B cell (primary cell): Measurements from ENCODE around the gene ITSN1. TPM values are rescaled to one million over a fixed set of nuclear protein-coding genes. Genes with fewer than 3 reads are reported as not detected.
"Not testable (repeated sequence)": the region's sequence is repeated elsewhere in the genome, so short reads cannot be mapped to it uniquely, and the experiment has no call there.

ENCODE experiments used
- ATAC-seq: fragments of 200-7000 bp; cut with Tn5 transposase; one replicate; pipeline ENCODE4 v1.10.0; 2021; ENCODE audit warnings: low read depth, mild to moderate bottlenecking, moderate number of reproducible peaks, moderate library complexity
- CTCF ChIA-PET: fragments of 350-600 bp; sonication (Branson Sonifier 250); formaldehyde crosslinking; loops from one replicate; lab custom pipeline; 2021; ENCODE audit warnings: antibody characterized with exemption, inconsistent platforms; lab: Charles Lee
- POLR2A ChIA-PET: fragments of 350-600 bp; sonication (Branson Sonifier 250); formaldehyde crosslinking; loops from one replicate; lab custom pipeline; 2021; ENCODE audit warnings: antibody characterized with exemption; lab: Charles Lee
- DNase-seq: peaks from one replicate; pipeline ENCODE4 v3.0.0; 2013
- H2AFZ ChIP-seq: 2 replicates; pipeline ENCODE4 v1.6.1; 2012; ENCODE audit warnings: mild to moderate bottlenecking, low read depth, low read length; ENCODE audit not compliant: insufficient read depth, poor library complexity, severe bottlenecking
- H3K27ac ChIP-seq, 2 donors: 1 replicate in 1 of 2; 2 replicates in 1 of 2; pipeline ENCODE4 v1.5.1; 2012 to 2013; ENCODE audit warnings: low read length in 2 of 2, mild to moderate bottlenecking in 2 of 2, moderate library complexity in 1 of 2
- H3K27me3 ChIP-seq, 4 experiments: fragments of 200-600 bp in 1 of 4; sonication (generic) in 1 of 4; replicated peaks in 1 of 4; 1 replicate in 2 of 4; 2 replicates in 2 of 4; pipeline versions ENCODE4 v1.6.1 to v1.7.0; 2013 to 2016; ENCODE audit warnings: low read length in 3 of 4, mild to moderate bottlenecking in 2 of 4, mixed read lengths in 1 of 4, moderate library complexity in 1 of 4; ENCODE audit not compliant: insufficient read depth in 4 of 4, control insufficient read depth in 3 of 4; ENCODE audit errors: control extremely low read depth in 1 of 4
- H3K36me3 ChIP-seq, 2 experiments: replicated peaks in 1 of 2; 1 replicate in 1 of 2; 2 replicates in 1 of 2; pipeline versions ENCODE4 v1.6.1 to v1.7.1; 2013; ENCODE audit warnings: low read length in 1 of 2; ENCODE audit not compliant: insufficient read depth in 2 of 2, control insufficient read depth in 1 of 2; ENCODE audit errors: control extremely low read depth in 1 of 2, extremely low read depth in 1 of 2
- H3K4me1 ChIP-seq, 2 donors: fragments of 200-600 bp in 1 of 2; sonication (generic) in 1 of 2; 1 replicate in 1 of 2; 2 replicates in 1 of 2; pipeline versions ENCODE4 v1.5.1 to v1.6.1; 2013 to 2017; ENCODE audit warnings: low read length in 2 of 2; ENCODE audit not compliant: control insufficient read depth in 2 of 2, insufficient read depth in 2 of 2
- H3K4me2 ChIP-seq: replicated peaks from 2 replicates; pipeline ENCODE3; 2012; ENCODE audit warnings: mild to moderate bottlenecking, low read depth, low read length; ENCODE audit not compliant: poor library complexity, severe bottlenecking
- H3K4me3 ChIP-seq, 5 experiments: fragments of 200-600 bp in 1 of 5; sonication (generic) in 1 of 5; 1 replicate in 3 of 5; 2 replicates in 2 of 5; pipeline versions ENCODE4 v1.5.1 to v1.7.0; 2011 to 2016; ENCODE audit warnings: low read length in 4 of 5, mild to moderate bottlenecking in 4 of 5, low read depth in 2 of 5, control low read depth in 1 of 5, moderate library complexity in 1 of 5; ENCODE audit not compliant: insufficient read depth in 1 of 5; ENCODE audit errors: control extremely low read depth in 1 of 5, extremely low read depth in 1 of 5
- H3K79me2 ChIP-seq: fragments of 200-600 bp; sonication (generic); one replicate; pipeline ENCODE4 v1.6.0; 2016; ENCODE audit warnings: low read length; ENCODE audit not compliant: control insufficient read depth, insufficient read depth
- H3K9ac ChIP-seq: fragments of 200-600 bp; sonication (generic); 2 replicates; pipeline ENCODE4 v1.6.1; 2017; ENCODE audit warnings: mild to moderate bottlenecking, low read length, moderate library complexity
- H3K9me3 ChIP-seq, 3 donors: one replicate each; pipeline versions ENCODE4 v1.6.1 to v1.7.1; 2013; ENCODE audit warnings: low read length in 2 of 3; ENCODE audit not compliant: control insufficient read depth in 2 of 3, insufficient read depth in 1 of 3; ENCODE audit errors: control extremely low read depth in 1 of 3
- H4K20me1 ChIP-seq: 2 replicates; pipeline ENCODE4 v1.6.0; 2012; ENCODE audit warnings: mild to moderate bottlenecking, low read length; ENCODE audit not compliant: insufficient read depth, control insufficient read depth, poor library complexity, severe bottlenecking
- H3K27ac Mint-ChIP-seq: one replicate; pipeline ENCODE4 v1.8.0; 2021; ENCODE audit warnings: mixed read lengths
- H3K27me3 Mint-ChIP-seq: one replicate; pipeline ENCODE4 v1.8.0; 2021; ENCODE audit warnings: mixed read lengths
- H3K4me1 Mint-ChIP-seq: one replicate; pipeline ENCODE4 v1.8.0; 2021; ENCODE audit warnings: mixed read lengths
- H3K4me3 Mint-ChIP-seq: one replicate; pipeline ENCODE4 v1.8.0; 2021; ENCODE audit warnings: mixed read lengths
- H3K9me3 Mint-ChIP-seq: one replicate; pipeline ENCODE4 v1.8.0; 2022; ENCODE audit warnings: mixed read lengths; ENCODE audit not compliant: insufficient read depth
- CTCF ChIP-seq: fragments of 200-600 bp; IDR thresholded peaks from one replicate; pipeline ENCODE4 v1.8.0; 2022; ENCODE audit warnings: antibody characterized with exemption, mild to moderate bottlenecking
- EZH2 ChIP-seq: IDR thresholded peaks from 2 replicates; pipeline ENCODE4 v1.6.1; 2012; ENCODE audit warnings: borderline replicate concordance, low read depth, mild to moderate bottlenecking, moderate library complexity, low read length; ENCODE audit not compliant: insufficient read depth, poor library complexity, severe bottlenecking
- WGBS: methylation state at CpG from one replicate; pipeline ENCODE4 v1.1.5; 2013; ENCODE audit warnings: missing lambda C conversion rate; ENCODE audit not compliant: insufficient coverage; 5-methylcytosine and 5-hydroxymethylcytosine counted together
- intact Hi-C: fragments of 100-400 bp; cut with micrococcal nuclease; formaldehyde crosslinking; loops from one replicate; pipeline ENCODE4 v1.10.0; 2022
- polyA plus RNA-seq: library from polyadenylated mRNA; depleted of rRNA; stranded (reverse); fragments of >200 nt; gene quantifications from 2 replicates; pipeline ENCODE4 v1.2.3, GENCODE V29; 2012
- total RNA-seq, 2 donors: library from RNA; stranded (reverse); fragments of 120-200 nt in 1 of 2; gene quantifications; 1 replicate in 1 of 2; 2 replicates in 1 of 2; pipeline versions ENCODE4 v1.2.3 to v1.2.4, GENCODE V29; 2013 to 2022

Gene ITSN1
- total and polyA plus RNA-seq, 2 donors (not counting 1 experiment from before 2014, with no cell fraction given), result 0.31 to 2.4 TPM

- no peak overlapping the region for H3K27ac Mint-ChIP-seq
- no peak overlapping the region for H3K4me3 Mint-ChIP-seq
- ATAC-seq (no peak), DNase-seq (no peak)
- Histone ChIP-seq H3K27me3 (peaks cover 0 to 3% (median under 1%) of the 10 kb centered on the region in 4 experiments), H3K9me3 (no peaks in the 10 kb centered on the region), H3K4me2 (no peak overlapping the region), H3K27ac (no peak overlapping the region), H3K36me3 (no peaks in the 10 kb centered on the region), H4K20me1 (no peaks in the 10 kb centered on the region), H3K9ac (no peak overlapping the region), H3K79me2 (no peaks in the 10 kb centered on the region), H3K4me1 (no peaks in the 10 kb centered on the region), H2AFZ (no peak overlapping the region), H3K4me3 (no peak overlapping the region)
- TF ChIP-seq EZH2, result no peak
- no peak for TF ChIP-seq CTCF
- intact Hi-C loops, result no loop called here
- WGBS, result no CpG with 5 or more reads among the region's 2 CpGs
- CTCF ChIA-PET, result no interaction called here
- no peaks in the 10 kb centered on the region for H3K27me3 Mint-ChIP-seq
- POLR2A ChIA-PET, result no interaction called here
- no peaks in the 10 kb centered on the region for H3K9me3 Mint-ChIP-seq
- H3K4me1 Mint-ChIP-seq, result no peaks in the 10 kb centered on the region
These were observed 78.8 kb downstream of the ITSN1 start for GRCh38 chr21:33721081-33721480.

DNA sequence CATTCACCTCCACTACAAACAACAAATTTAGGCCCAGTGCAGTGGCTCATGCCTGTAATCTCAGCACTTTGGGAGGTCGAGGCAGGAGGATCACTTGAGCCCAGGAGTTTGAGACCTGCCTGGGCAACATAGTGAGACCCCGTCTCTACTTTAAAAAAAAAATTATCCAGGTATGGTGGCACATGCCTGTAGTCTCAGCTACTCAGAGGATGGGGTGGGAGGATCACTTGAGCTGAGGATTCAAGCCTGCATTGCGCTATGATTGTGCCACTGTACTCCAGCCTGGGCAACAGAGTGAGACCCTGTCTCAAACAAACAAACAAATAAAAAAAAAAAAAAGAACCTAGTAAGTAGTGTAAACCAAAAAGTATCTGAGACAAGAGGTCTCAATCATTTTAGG lies 86.8 kb downstream of the ITSN1 start:
- H3K4me2 ChIP-seq, H3K4me3 Mint-ChIP-seq, H3K4me3 ChIP-seq, CTCF ChIA-PET, H3K9me3 ChIP-seq, POLR2A ChIA-PET, H3K9ac ChIP-seq, H3K4me1 Mint-ChIP-seq, H3K27ac Mint-ChIP-seq, H3K79me2 ChIP-seq, H3K4me1 ChIP-seq, H3K36me3 ChIP-seq, DNase-seq, H2AFZ ChIP-seq, H3K27me3 Mint-ChIP-seq, ATAC-seq, H4K20me1 ChIP-seq, H3K9me3 Mint-ChIP-seq, H3K27ac ChIP-seq, intact Hi-C loops, H3K27me3 ChIP-seq: not testable (repeated sequence)
- 100% methylated on average over 1 of the region's 3 CpGs for WGBS
